ENCODE measurements around the gene TRPM2.

Gene TRPM2

DNA sequence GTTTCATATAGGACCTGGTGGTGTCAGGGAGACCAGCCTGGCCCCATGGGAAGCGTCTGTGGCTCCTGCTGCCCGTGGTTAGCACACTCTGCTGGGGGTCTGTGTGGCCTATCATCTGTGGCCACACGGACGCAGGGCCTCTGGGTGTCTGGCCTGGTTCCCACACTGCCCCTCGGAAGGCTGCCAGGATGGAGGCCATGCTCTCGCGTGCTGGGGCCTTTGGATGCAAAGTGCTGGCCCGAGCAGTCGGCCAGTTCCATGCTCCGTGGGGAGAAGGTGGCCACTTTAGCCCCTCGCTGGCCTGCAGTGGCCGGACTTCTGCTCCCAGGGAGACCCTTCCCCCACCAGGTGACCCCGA is 81.1 kb downstream of the TRPM2 start:
- DNase-seq = no peak

DNA sequence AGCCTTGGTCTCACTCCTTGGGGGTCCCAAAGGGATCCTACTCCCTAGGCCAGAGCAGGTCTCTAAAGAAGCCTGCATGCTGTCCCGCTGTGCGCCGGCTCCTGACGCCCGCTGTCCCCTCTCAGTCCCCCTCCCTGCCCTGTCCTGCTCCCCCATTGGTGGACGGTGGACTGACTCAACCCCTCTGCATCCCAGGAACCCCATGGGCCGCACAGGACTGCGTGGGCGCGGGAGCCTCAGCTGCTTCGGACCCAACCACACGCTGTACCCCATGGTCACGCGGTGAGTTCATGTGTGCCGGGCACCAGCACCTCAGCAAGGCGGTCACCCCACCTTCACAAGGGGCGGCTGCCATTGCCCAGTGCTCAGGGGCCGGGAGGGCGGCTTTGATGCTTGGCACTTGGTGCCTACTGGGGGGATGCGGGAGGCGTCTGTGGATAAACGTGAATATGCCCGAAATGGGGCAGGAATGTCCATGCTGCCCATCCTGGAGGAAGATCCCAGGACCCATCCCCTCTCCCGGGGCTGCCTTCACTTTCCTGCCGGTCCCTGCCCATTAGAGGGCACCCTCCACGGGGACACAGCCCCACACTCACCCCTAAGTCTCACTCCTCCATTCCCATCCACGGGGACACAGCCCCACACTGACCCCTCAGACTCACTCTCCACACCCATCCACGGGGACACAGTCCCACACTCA is 81.7 kb downstream of the TRPM2 start:
- no peak for DNase-seq

DNA sequence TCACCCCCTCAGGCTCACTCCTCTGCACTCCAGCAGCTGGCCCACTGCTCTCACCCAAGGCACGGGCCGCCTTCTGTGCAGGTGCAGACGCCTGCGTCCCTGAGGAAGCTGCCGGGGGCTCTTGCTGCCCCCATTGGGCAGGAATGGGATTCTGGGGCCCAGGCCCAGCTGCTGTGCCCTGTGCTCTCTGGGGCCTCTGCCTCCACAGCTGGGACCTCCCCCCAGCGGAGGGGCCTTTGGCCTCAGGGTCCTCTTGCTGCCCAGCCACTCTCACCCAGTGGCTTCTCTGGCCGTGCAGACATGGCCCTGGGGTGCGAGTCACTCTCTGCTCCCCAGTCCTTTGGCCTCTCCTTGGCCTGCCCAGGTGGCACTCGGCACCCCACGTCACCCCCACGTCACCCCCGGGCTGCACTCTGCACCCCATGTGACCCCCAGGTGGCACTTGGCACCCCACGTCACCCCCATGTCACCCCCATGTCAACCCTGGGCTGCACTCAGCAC is 82.7 kb downstream of the TRPM2 start:
- no peak for DNase-seq

DNA sequence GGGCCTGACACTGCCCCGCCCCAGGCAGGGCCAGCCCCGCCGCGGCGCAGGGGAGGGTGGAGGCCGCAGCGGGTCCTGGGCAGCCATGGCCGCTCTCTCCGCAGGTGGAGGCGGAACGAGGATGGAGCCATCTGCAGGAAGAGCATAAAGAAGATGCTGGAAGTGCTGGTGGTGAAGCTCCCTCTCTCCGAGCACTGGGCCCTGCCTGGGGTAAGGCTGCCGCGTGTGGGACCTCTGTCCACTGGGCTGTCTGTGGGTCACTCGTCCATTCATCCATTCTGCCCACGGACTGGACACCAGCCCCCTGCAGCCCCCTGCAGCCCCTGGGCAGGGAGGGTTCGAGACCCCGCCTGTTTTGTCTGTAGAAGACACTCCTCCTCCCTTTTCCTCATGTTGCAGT is 83.5 kb downstream of the TRPM2 start:
- no peak for DNase-seq

DNA sequence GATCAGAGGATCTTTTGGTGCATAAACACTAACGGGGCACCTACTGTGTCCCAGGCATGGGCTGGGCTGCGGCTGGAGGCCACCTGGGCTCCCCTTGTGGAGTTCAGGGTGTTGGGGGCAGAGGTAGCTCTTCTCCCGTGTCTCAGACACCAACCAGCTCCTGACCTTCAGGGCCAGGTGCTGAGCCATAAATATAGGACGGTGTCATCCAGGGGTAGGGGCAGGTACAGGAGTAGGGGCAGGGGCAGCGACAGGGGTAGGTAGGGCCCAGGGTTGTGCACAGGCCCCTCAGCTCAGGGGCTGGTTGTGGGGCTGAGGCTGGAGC is 83.9 kb downstream of the TRPM2 start:
- DNase-seq = no peak

DNA sequence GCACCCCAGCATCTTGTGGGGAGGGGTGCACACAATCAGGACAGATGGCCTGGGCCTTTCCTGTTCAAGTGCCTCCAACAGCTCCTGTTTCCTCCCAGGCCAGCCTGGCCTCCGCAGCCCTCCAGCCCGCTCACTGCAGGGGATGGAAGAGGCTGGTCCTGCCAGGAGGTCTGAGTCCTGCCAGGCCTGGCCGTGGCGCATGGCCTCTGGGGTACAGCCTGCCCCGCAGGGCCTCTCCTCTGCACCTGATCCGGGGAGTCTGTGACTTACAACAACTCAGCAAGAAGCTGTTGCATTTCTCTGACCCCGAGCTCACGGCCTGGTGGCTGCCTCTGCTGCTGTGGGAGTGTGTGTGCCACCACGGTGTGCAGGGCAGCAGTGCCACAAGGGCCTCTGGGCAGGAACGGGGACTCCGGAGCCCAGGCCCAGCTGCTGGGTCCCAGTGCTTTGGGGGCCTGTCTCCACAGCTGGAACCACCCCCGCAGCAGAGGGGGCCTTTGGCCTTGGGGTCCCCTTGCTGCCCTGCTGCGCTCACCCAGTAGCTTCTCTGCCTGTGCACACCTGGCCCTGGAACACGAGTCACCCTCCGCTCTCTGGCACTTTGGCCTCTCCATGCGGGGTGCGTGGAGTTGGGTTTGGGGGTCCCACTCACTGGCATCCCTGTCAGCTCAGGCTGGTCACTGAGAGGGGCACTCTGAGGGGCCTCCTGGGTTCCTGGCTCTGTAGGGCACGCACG is 84.4 kb downstream of the TRPM2 start:
- no peak for DNase-seq

DNA sequence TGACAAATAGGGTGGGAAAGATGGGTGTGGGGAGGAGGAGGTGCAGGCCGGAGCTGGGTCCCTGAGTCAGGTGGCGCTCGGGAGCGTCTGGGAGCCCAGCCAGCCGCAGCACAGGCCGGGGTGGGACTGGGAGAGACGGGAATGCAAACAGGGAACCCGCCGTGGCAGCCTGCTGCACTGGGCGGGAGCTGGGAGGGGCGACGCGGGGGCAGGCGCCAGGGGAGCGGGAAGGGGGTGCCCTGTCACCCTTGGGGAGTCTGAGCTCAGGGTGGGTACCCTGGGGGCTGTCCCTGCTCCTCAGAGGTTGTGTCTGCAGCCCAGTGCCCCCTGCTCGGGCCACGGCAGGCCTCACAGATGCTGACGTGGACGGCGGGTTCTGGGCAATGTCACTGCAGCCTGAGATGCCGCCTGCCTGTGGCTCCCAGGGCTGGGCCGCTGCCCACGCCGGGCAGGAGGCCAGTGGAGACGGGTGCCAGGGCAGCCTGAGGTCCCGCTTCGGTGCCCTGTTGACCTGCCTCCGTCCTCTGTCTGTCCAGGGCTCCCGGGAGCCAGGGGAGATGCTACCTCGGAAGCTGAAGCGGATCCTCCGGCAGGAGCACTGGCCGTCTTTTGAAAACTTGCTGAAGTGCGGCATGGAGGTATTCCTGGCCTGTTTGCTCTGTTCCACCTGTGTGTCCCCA is 85.2 kb downstream of the TRPM2 start:
- no peak for DNase-seq

DNA sequence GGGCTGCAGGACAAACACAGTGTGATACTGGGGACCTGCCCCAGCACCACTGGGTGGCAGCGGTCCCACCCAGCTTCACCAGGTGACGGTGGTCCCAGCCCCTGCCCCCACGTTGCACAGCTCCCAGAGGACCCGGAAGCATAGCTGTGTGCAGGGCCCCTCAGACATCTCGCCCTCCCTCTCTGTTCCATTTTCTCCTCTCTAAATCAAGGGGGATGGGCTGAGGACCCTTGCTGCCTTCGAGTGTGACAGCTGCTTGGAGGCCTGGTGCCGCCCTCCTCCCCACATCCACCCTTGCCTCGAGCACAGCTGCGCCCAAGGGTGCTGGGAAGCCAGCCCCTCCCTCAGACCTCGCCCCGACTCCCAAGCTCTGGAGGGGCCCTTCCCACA is 85.8 kb downstream of the TRPM2 start:
- no peak for DNase-seq

DNA sequence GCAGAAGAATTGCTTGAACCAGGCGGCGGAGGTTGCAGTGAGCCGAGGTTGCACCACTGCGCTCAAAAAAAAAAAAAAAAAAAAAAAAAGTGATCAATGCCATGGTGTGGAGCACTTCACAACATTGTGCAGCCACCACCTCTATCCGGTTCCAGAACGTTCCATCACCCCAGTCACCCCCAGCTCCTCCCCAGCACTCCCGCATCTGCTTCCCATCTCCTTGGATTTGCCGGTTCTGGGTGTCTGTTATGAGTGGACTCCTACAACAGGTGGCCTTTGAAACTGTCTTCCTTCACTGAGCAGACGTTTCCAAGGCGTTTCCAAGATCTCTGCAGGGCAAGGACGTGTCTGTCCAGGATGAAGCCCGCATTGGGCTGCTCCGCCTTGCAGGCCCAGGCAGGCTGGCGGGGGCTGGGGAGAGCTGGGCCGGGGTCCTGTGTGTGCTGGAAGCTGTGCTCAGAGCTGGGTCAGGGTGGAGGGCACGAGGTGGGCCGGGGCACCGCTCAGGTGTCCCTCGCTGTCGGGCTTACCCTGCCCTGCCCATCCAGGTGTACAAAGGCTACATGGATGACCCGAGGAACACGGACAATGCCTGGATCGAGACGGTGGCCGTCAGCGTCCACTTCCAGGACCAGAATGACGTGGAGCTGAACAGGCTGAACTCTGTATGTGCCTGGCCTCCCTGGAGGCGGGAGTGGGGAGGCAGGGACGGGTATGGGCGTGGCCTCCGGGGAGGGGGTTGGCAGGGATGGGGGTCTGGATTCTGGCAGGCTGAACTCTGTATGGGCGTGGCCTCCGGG is 87.0 kb downstream of the TRPM2 start:
- DNase-seq = no peak

DNA sequence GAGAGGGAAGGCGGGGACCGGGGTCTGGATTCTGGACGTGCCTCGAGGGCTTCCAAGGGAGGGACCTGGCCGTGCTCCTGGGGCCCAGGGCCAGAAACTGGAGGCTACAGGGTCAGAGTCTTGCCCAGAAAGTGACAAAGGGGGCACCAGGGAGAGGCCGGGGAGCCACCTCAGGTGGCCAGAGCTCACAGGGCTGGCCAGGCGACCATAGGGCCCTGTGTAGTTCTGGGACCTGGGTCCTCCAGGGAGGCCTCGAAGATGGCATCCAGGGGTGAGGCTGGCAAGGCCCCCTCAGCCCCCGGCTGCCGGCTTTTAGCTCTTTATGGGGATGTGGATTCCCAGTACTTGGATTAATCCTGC is 87.6 kb downstream of the TRPM2 start:
- DNase-seq = no peak

DNA sequence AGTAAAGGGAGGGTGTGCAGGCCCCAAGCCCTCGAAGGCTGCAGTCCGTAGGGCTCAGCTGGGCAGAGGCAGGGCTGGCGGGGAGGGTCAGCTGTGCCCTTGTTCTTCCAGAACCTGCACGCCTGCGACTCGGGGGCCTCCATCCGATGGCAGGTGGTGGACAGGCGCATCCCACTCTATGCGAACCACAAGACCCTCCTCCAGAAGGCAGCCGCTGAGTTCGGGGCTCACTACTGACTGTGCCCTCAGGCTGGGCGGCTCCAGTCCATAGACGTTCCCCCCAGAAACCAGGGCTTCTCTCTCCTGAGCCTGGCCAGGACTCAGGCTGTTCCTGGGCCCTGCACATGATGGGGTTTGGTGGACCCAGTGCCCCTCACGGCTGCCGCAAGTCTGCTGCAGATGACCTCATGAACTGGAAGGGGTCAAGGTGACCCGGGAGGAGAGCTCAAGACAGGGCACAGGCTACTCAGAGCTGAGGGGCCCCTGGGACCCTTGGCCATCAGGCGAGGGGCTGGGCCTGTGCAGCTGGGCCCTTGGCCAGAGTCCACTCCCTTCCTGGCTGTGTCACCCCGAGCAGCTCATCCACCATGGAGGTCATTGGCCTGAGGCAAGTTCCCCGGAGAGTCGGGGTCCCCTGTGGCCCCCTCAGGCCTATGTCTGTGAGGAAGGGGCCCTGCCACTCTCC is 88.3 kb downstream of the TRPM2 start:
- no peak for DNase-seq

DNA sequence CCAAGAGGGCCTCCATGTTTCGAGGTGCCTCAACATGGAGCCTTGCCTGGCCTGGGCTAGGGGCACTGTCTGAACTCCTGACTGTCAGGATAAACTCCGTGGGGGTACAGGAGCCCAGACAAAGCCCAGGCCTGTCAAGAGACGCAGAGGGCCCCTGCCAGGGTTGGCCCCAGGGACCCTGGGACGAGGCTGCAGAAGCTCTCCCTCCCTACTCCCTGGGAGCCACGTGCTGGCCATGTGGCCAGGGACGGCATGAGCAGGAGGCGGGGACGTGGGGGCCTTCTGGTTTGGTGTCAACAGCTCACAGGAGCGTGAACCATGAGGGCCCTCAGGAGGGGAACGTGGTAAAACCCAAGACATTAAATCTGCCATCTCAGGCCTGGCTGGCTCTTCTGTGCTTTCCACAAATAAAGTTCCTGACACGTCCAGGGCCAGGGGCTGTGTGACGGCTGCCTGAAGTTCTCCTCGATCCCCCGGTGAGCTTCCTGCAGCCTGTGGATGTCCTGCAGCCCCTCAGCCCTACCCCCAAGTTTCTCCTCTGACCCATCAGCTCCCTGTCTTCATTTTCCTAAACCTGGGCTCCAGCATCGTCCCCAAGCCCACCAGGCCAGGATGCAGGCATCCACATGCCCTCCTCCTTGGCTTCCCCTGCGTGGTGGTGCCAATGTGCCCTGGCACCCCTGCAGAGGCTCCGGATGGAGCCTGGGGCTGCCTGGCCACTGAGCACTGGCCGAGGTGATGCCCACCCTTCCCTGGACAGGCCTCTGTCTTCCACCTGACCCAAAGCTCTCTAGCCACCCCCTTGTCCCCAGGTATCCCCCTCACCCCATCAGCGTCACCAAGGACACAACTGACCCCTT is 89.1 kb downstream of the TRPM2 start:
- no peak for DNase-seq

DNA sequence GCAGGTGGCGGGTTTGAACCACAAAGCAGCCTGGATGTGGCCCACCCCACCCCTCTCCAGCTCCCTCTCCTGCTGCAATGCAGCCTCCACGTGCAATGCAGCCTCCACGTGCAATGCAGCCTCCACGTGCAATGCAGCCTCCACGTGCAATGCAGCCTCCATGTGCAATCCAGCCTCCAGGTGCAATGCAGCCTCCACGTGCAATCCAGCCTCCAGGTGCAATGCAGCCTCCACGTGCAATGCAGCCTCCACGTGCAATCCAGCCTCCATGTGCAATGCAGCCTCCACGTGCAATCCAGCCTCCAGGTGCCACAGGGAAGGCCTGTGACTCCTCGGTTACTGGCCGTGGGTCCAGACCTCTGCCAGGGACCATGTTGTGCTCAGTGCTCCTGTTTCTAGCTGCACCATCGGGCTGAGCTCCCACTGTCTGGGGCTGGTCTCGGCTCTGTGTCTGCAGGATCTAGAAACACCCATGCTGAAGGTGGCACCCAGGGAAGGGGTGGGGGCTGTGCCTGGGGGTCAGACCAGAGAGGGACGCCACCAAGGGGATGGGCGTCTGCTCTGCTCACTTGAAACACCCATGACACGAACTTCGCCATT is 90.0 kb downstream of the TRPM2 start:
- DNase-seq = no peak

DNA sequence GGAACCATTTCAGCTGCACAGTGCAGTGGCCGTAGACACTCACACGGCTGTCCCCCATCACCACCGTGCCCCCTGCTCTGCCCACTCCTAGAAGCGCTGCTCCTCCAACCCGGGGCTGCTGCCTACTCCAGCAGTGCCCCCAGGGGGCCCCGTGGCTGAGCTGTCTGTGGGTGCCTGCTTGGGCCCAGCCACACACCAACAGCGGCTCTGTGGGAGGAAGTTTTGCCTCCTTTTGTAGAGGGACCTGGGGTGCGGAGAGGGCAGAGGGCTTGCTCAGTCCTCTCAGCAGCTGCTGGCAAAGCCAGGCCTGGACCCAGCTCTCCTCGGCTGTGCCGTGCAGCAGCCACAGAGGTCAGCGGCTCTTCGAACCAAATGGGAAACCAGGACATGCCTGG is 90.5 kb downstream of the TRPM2 start:
- no peak for DNase-seq

DNA sequence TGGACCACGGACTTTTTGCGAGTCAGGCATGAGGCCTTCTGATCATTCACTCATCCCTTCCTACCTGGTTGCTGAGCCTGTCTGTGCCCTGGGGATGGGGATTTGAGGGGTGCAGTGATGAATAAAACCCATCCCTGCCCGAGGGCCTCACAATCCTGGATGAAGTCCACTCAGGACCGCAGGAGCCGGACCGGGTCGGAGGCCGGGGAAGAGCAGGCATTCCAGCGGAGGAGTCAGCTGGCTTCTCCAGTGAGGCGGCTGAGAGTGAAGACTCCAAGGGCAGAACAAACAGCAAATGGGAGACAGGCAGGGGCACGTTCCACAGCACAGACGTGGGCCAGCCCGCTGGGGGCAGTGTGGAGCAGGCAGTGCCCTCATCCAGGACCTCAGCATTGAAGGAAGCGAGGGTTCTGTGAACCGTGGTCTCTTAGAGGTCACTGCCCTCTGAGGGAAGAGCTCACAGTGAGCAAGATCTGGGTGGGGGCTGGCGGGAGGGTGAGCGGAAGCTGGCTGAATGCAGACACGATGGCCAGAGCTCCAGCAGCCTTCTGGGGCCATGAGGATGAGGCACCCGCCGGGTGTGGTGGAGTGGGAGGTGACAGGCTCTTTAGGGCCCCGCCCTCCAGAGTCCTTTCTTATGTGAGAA is 91.0 kb downstream of the TRPM2 start:
- DNase-seq = no peak

DNA sequence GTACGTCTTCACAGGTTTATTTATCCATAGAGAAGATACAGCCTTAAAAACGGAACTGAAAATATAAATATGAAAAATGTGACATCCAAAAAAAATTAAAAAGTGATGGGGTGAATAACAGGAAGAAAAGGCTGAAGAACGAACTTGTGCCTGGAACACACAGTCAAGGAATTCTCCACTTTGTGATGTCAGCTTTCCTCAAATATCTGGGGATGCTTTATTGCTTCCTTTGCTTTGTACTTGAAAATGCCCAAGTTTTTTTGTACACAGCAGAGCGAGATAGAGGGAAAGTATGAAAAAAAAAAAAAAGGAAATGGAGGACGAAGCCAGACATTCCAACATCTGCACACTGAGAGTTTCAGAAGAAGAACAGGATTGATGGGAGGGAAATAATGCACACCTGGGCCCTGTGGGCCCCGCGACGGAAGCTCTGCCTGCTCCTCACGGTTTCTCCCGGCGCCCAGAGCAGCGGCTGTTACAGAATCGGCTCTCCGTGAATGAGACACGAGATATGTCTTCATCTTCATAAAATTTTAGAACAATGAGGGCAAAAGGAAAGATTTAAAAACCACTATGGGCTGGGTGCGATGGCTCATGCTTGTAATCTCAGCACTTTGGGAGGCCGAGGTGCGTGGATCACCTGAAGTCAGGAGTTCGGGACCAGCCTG is 91.9 kb downstream of the TRPM2 start:
- no peak for DNase-seq

DNA sequence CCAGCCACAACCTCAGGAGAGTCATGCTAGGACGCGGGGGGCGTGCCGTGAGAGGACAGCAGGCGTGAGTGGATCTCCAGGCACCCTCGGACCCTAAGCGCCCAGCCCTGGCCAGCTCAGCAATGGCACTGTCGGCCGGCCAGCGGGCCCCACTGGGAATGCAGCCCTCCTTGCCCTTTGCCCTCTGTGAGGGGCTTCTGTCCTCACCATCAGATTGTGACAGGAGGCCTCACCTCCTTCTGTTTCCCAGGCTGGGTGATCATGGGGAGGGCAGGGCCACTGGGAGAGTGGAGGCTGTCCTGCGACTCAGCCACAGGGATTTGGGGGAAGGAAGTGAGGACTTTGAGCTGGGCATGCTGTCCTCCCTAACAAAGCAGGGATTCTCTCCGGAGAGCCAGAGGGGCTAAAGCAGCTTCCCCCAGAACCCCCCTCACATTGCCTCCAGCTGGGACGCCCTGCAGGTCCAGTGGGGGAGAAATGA is 95.3 kb downstream of the TRPM2 start:
- no peak for DNase-seq

DNA sequence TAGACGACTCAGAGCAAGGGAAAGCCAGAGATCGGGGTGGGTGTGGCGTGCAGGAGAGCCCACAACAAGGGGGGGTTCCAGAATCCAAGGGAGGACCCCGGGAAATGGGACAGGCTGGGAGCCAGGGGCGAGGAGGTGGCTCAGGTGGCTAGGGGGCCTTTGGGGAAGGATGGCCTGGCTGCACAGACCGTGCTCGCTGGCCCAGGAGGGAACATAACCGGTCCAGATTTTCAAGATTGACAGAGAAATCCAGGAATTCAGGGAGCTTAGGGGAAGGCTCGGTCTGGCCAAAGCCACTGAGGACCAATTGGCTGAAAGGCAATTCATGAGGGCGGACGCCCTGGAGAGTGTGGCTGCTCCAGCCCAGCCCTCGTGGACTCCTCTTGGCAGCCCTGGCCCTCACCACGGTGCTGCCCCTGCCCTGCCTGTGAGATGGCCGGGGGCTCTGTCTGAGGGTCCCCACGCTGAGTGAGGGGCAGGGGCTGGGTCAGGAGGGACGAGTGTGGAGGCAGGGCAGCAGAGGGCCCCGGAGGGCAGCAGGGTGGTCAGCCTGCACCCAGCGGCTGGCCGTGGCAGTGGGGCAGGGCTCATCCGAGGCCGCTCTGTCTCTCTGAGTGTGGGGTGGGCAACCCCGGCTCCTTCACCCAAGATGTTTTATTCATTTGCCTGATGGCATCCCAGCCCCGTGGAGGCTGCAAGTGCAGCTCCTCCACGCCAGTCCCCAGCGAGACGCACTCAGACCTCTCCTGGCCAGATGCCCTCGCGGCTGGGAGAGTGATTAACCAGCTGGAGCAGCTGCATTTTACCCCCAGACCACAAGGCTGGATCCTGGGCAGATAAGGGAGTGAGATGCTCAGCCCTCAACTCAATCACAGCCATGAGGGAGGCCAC is 96.3 kb downstream of the TRPM2 start:
- DNase-seq = no peak

DNA sequence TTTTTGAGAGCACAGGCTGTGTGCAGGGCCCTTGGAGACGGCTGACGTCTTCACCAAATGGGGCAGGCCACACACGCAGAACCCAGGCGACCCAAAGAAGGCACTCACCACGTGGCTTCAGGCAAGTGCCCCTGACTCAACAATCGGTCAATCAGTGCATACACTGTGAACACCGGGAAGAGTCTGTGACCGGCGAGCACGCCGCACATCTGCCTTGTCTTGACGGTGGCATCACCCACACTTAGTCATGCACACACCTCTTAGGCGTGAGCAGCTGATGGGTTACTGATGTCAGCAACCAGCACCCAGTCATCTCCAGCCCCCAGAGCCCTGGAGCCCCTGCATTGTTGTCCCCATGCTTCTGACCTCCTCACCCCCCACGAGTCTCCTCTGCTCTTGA is 97.0 kb downstream of the TRPM2 start:
- no peak for DNase-seq

All from CD4-positive, alpha-beta T cell treated with Interferon alpha-2 for 1 hour (primary cell).